ENCODE data around the gene CD93.

The CD93 gene

GRCh38 chr20:23047738-23048214, 38.3 kb downstream of the CD93 start:
- no peak overlapping the region for H3K4me3 ChIP-seq (ENCODE audit: low read length)
- DNase-seq (ENCODE audit: low read depth, low spot score): no peak

- no peak for DNase-seq (ENCODE audit: low read depth, low spot score)
- H3K4me3 ChIP-seq (ENCODE audit: low read length): no peak overlapping the region
Measured at GRCh38 chr20:23047001-23047737, 39.0 kb downstream of the CD93 start.

- DNase-seq (ENCODE audit: low read depth, low spot score): no peak
- H3K4me3 ChIP-seq (ENCODE audit: low read length): no peak overlapping the region
Measured at GRCh38 chr20:23046431-23046830, 39.7 kb downstream of the CD93 start.

- H3K4me3 ChIP-seq (ENCODE audit: low read length): no peak overlapping the region
- peak; percentile 19 for DNase-seq (ENCODE audit: low read depth, low spot score)
Measured at GRCh38 chr20:23043376-23043775, 42.7 kb downstream of the CD93 start.

GRCh38 chr20:23042270-23042669, 43.9 kb downstream of the CD93 start:
- no peak for DNase-seq (ENCODE audit: low read depth, low spot score)
- no peak overlapping the region for H3K4me3 ChIP-seq (ENCODE audit: low read length)

- no peak overlapping the region for H3K4me3 ChIP-seq (ENCODE audit: low read length)
- no peak for DNase-seq (ENCODE audit: low read depth, low spot score)
Measured at GRCh38 chr20:23039885-23040508, 46.1 kb downstream of the CD93 start.

- H3K4me3 ChIP-seq (ENCODE audit: low read length): no peak overlapping the region
- DNase-seq (ENCODE audit: low read depth, low spot score): no peak
Measured at GRCh38 chr20:23039136-23039875, 46.8 kb downstream of the CD93 start.

- peak; percentile 67 for DNase-seq (ENCODE audit: low read depth, low spot score)
- H3K4me3 ChIP-seq (ENCODE audit: low read length): no peak overlapping the region
Measured at GRCh38 chr20:23037017-23037481, 49.1 kb downstream of the CD93 start.

- no peak overlapping the region for H3K4me3 ChIP-seq (ENCODE audit: low read length)
- DNase-seq (ENCODE audit: low read depth, low spot score): no peak
Measured at GRCh38 chr20:23036371-23036770, 49.8 kb downstream of the CD93 start.

GRCh38 chr20:23035731-23036130, 50.4 kb downstream of the CD93 start:
- H3K4me3 ChIP-seq (ENCODE audit: low read length): no peak overlapping the region
- no peak for DNase-seq (ENCODE audit: low read depth, low spot score)

GRCh38 chr20:23034721-23035671, 51.1 kb downstream of the CD93 start, which contains the start of gene SSTR4:
Gene SSTR4 (plus strand): TSS chr20:23035312. CDS start chr20:23035484, 172 bp downstream.
- H3K4me3 ChIP-seq (ENCODE audit: low read length): no peak within 1 kb of the TSS
- DNase-seq (ENCODE audit: low read depth, low spot score): no peak

- H3K4me3 ChIP-seq (ENCODE audit: low read length): no peak overlapping the region
- no peak for DNase-seq (ENCODE audit: low read depth, low spot score)
Measured at GRCh38 chr20:23033918-23034317, 52.2 kb downstream of the CD93 start.

- no peak for DNase-seq (ENCODE audit: low read depth, low spot score)
Measured at GRCh38 chr20:23032750-23033078, 53.4 kb downstream of the CD93 start.

GRCh38 chr20:23032056-23032749, 53.9 kb downstream of the CD93 start:
- no peak for DNase-seq (ENCODE audit: low read depth, low spot score)
- H3K4me3 ChIP-seq (ENCODE audit: low read length): no peak overlapping the region

More at GRCh38 chr20:23032750-23033078, 53.4 kb downstream of the CD93 start:
- no peak overlapping the region for H3K4me3 ChIP-seq (ENCODE audit: low read length)

- no peak overlapping the region for H3K4me3 ChIP-seq (ENCODE audit: low read length)
- no peak for DNase-seq (ENCODE audit: low read depth, low spot score)
Measured at GRCh38 chr20:23031346-23031745, 54.8 kb downstream of the CD93 start.
